ENCODE results near the gene RDX. TPM values are rescaled to one million over a fixed set of nuclear protein-coding genes. Genes with fewer than 3 reads are reported as not detected.
"Not testable (repeated sequence)": the region's sequence is repeated elsewhere in the genome, so short reads cannot be mapped to it uniquely, and the experiment has no call there.

RDX gene
- total RNA-seq, 1 experiment from 2014 or later = 76.8 TPM

DNA sequence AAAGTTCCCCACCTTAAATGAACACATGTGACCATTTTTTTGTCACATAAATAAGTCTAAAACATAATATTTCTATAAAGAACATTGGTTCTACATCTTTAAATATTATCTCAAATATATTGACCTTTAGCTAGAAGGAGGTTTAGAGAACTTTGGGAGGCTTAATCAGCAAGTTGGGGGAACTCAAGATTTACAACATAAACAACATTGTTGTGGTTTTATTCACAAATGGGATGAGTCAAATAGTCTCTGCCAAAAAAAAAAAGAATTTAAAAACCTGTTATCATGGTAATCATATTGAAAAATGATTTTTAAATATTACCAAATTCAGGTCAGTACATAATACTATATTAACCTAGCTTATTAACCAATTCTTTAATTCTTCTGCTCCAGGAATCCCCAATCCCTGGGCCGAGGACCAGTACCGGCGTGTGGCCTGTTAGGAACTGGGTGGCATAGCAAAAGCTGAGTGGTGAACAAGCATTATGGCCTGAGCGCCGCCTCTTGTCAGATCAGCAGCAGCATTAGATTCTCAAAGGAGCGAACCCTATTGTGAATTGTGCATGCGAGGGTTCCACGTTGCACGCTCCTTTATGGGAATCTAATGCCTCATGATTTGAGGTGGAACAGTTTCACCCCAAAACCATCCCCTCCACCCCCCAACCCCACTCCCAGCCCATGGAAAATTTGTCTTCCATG lies 98.2 kb downstream of the RDX start:
- no peak overlapping the region for H3K27ac Mint-ChIP-seq (ENCODE audit: unreplicated experiment)
- H3K9me3 Mint-ChIP-seq (ENCODE audit: low read depth, unreplicated experiment) = no peaks in the 10 kb centered on the region
- TF ChIP-seq, protein P1, sequence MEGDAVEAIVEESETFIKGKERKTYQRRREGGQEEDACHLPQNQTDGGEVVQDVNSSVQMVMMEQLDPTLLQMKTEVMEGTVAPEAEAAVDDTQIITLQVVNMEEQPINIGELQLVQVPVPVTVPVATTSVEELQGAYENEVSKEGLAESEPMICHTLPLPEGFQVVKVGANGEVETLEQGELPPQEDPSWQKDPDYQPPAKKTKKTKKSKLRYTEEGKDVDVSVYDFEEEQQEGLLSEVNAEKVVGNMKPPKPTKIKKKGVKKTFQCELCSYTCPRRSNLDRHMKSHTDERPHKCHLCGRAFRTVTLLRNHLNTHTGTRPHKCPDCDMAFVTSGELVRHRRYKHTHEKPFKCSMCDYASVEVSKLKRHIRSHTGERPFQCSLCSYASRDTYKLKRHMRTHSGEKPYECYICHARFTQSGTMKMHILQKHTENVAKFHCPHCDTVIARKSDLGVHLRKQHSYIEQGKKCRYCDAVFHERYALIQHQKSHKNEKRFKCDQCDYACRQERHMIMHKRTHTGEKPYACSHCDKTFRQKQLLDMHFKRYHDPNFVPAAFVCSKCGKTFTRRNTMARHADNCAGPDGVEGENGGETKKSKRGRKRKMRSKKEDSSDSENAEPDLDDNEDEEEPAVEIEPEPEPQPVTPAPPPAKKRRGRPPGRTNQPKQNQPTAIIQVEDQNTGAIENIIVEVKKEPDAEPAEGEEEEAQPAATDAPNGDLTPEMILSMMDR (IDR thresholded peaks at IDR 0.05; ENCODE audit: unreplicated experiment) = no peak
- H3K36me3 Mint-ChIP-seq (ENCODE audit: insufficient read depth, unreplicated experiment) = peaks cover 25% of the 10 kb centered on the region
- no peak for DNase-seq
- intact Hi-C loops (cut with micrococcal nuclease; ENCODE audit: unreplicated experiment) = no loop called here
- peaks cover 60% of the 10 kb centered on the region for H3K4me1 Mint-ChIP-seq (ENCODE audit: low read depth, unreplicated experiment)
- H3K4me3 Mint-ChIP-seq (ENCODE audit: low read depth, unreplicated experiment) = no peak overlapping the region
- CTCF ChIA-PET = no interaction called here
- H3K27me3 Mint-ChIP-seq (ENCODE audit: unreplicated experiment) = no peaks in the 10 kb centered on the region
- BruUV-seq (replicated peaks) = no TSS peak

DNA sequence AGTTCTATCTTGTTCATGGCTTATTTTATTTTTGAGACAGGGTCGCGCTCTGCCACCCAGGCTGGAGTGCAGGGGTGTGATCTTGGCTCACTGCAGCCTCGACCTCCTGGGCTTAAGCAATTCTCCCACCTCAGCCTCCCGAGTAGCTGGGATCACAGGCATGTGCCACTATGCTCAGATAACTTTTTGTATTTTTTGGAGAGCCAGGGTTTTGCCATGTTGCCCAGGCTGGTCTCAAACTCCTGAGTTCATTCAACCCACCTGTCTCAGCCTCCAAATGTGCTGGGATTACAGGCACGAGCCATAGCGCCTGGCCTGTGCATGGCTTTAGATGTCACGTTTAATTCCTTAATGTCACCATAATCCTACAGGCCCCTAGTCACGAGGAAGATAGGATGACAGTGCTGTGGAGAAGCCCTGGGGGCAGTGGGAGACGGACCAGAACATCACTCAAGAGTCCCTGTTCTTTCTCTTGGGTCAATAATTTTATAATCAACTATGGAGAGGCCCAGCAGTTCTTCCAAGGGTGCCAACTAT lies 99.5 kb downstream of the RDX start:
- intact Hi-C loops (cut with micrococcal nuclease; ENCODE audit: unreplicated experiment) = no loop called here
- no peak for DNase-seq
- peaks cover 25% of the 10 kb centered on the region for H3K36me3 Mint-ChIP-seq (ENCODE audit: insufficient read depth, unreplicated experiment)
- BruUV-seq (replicated peaks) = no TSS peak
- no peak overlapping the region for H3K4me3 Mint-ChIP-seq (ENCODE audit: low read depth, unreplicated experiment)
- H3K4me1 Mint-ChIP-seq (ENCODE audit: low read depth, unreplicated experiment) = peaks cover 62% of the 10 kb centered on the region
- CTCF ChIA-PET = no interaction called here
- H3K27ac Mint-ChIP-seq (ENCODE audit: unreplicated experiment) = peak overlapping the region; percentile 88
- H3K27me3 Mint-ChIP-seq (ENCODE audit: unreplicated experiment) = no peaks in the 10 kb centered on the region
- TF ChIP-seq, protein P1 (IDR thresholded peaks at IDR 0.05; ENCODE audit: unreplicated experiment) = no peak
- H3K9me3 Mint-ChIP-seq (ENCODE audit: low read depth, unreplicated experiment) = no peaks in the 10 kb centered on the region

DNA sequence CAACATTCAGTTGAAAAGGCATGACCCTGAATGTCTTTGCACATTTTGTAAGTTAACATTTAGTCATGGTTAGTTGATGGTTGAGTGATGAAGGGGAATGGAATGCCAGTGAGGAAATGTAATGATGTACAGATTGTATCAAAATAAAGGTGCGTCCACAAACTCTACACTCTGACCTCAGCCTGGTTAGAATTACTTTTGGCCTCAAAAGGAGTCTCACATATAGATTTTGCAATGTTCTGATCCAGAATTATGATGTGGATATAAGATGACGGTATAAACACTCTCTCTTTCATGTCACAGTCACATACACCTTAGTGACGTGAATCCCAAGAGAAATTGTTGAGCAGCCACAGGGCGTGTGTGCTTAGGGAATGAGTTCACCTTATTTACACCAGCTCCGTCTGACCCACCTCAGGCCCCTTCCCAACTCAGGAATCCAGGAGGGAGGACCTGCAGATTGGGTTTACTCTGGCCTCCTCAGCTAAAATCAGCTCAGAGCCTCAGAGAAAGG lies 100.1 kb downstream of the RDX start:
- TF ChIP-seq, protein P1 (IDR thresholded peaks at IDR 0.05; ENCODE audit: unreplicated experiment) = no peak
- intact Hi-C loops (cut with micrococcal nuclease; ENCODE audit: unreplicated experiment) = no loop called here
- peak overlapping the region; percentile 88 for H3K27ac Mint-ChIP-seq (ENCODE audit: unreplicated experiment)
- H3K4me3 Mint-ChIP-seq (ENCODE audit: low read depth, unreplicated experiment) = peak overlapping the region; percentile 8
- H3K27me3 Mint-ChIP-seq (ENCODE audit: unreplicated experiment) = no peaks in the 10 kb centered on the region
- CTCF ChIA-PET = no interaction called here
- peaks cover 25% of the 10 kb centered on the region for H3K36me3 Mint-ChIP-seq (ENCODE audit: insufficient read depth, unreplicated experiment)
- DNase-seq = no peak
- peaks cover 59% of the 10 kb centered on the region for H3K4me1 Mint-ChIP-seq (ENCODE audit: low read depth, unreplicated experiment)
- BruUV-seq (replicated peaks) = no TSS peak
- no peaks in the 10 kb centered on the region for H3K9me3 Mint-ChIP-seq (ENCODE audit: low read depth, unreplicated experiment)

DNA sequence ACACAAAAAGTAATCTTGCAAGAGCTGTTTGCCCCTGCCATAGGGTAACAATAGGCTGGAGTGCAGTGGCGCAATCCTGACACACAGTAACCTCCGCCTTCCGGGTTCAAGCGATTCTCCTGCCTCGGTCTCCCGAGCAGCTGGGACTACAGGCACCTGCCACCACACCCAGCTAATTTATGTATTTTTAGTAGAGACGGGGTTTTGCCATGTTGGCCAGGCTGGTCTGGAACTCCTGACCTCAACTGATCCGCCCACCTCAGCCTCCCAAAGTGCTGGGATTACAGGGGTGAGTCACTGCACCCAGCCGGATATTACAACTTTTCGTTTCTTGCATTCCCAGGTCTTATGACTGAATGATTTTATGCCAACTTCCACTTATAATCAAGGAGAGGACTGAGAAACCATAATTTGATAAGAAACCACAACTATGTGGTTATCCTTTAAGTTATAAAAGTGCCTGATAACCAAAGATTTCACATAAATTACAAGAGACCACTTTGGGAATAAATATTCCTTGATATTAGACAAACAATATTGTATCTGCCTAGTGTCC lies 102.1 kb downstream of the RDX start:
- BruUV-seq (replicated peaks); H3K4me3 Mint-ChIP-seq (ENCODE audit: low read depth, unreplicated experiment); H3K9me3 Mint-ChIP-seq (ENCODE audit: low read depth, unreplicated experiment); H3K27me3 Mint-ChIP-seq (ENCODE audit: unreplicated experiment); CTCF ChIA-PET: not testable (repeated sequence)
- peaks cover 39% of the 10 kb centered on the region for H3K4me1 Mint-ChIP-seq (ENCODE audit: low read depth, unreplicated experiment)
- H3K36me3 Mint-ChIP-seq (ENCODE audit: insufficient read depth, unreplicated experiment) = peaks cover 25% of the 10 kb centered on the region
- H3K27ac Mint-ChIP-seq (ENCODE audit: unreplicated experiment) = peak overlapping the region; percentile 88
- intact Hi-C loops (cut with micrococcal nuclease; ENCODE audit: unreplicated experiment) = loop anchor here (2.0 to 5.0 kb wide), 2 partner anchors 102 to 247 kb away; partner anchors contain the start of gene ZC3H12C
- DNase-seq = peak; percentile 67

DNA sequence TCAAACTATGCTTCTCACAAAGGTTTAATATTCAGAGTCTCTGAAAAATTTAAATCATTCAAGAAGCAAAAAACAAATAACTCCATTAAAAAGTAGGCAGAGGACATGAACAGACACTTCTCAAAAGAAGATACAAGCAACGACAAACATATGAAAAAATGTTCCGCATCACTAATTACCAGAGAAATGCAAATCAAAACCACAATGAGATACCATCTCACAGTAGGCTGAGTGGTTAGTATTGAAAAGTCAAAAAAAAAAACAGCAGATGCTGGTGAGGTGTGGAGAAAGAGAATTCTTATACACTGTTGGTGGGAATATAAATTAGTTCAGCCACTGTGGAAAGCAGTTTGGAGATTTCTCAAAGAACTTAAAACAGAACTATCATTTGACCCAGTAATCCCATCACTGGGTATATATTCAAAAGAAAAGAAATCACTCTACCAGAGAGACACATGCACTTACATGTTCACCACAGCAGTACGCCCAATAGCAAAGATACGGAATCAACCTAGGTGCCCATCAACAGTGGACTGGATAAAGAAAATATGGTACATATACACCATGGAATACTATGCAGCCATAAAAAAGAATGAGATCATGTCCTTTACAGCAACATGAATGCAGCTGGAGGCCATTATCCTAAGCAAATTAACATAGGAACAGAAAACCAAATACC lies 103.7 kb downstream of the RDX start:
- CTCF ChIA-PET; H3K9me3 Mint-ChIP-seq (ENCODE audit: low read depth, unreplicated experiment); H3K27me3 Mint-ChIP-seq (ENCODE audit: unreplicated experiment); H3K27ac Mint-ChIP-seq (ENCODE audit: unreplicated experiment); DNase-seq; BruUV-seq (replicated peaks); H3K4me3 Mint-ChIP-seq (ENCODE audit: low read depth, unreplicated experiment): not testable (repeated sequence)
- Mint-ChIP-seq H3K4me1 (ENCODE audit: low read depth, unreplicated experiment) (peaks cover 36% of the 10 kb centered on the region), H3K36me3 (ENCODE audit: insufficient read depth, unreplicated experiment) (peaks cover 25% of the 10 kb centered on the region)
- intact Hi-C loops (cut with micrococcal nuclease; ENCODE audit: unreplicated experiment) = loop anchor here (5.0 kb wide), 1 partner anchor 100 kb away; the partner anchor contains the start of gene ZC3H12C
